HEK293 (cell line): ENCODE results near the gene NEK7.

Experiments used
- CTCF ChIA-PET: fragments of 350-600 bp; formaldehyde crosslinking; extraction: SDS; loops from one replicate; lab custom pipeline; 2021; ENCODE audit warnings: antibody characterized with exemption; lab: Yijun Ruan, JAX
- POLR2A ChIA-PET: fragments of 300-600 bp; formaldehyde crosslinking; extraction: SDS; loops from one replicate; lab custom pipeline; 2020; ENCODE audit warnings: antibody characterized with exemption, inconsistent platforms; lab: Yijun Ruan, JAX
- H3K27ac ChIP-seq: fragments of 200-500 bp; sonication (Bioruptor generic); 2 replicates; pipeline ENCODE4 v1.5.1; 2014; ENCODE audit warnings: low read depth, low read length, control low read depth, inconsistent platforms; ENCODE audit errors: extremely low read depth
- H3K36me3 ChIP-seq, 2 experiments: fragments of 200-500 bp in 1 of 2; sonication (Bioruptor generic) in 1 of 2; 1 replicate in 1 of 2; 2 replicates in 1 of 2; pipeline ENCODE4 v1.5.1; 2014 to 2017; ENCODE audit warnings: inconsistent platforms in 2 of 2, low read length in 2 of 2; ENCODE audit not compliant: control insufficient read depth in 2 of 2, insufficient read depth in 1 of 2
- H3K4me1 ChIP-seq: fragments of 200-500 bp; sonication (Bioruptor generic); 2 replicates; pipeline ENCODE4 v1.5.1; 2014; ENCODE audit warnings: mild to moderate bottlenecking, low read length, inconsistent platforms; ENCODE audit not compliant: control insufficient read depth, insufficient read depth
- H3K4me3 ChIP-seq: 2 replicates; pipeline ENCODE4 v1.5.1; 2011; ENCODE audit warnings: low read depth, mild to moderate bottlenecking, control low read depth, low read length, moderate library complexity
- H3K9me3 ChIP-seq: fragments of 200-500 bp; sonication (Bioruptor generic); 2 replicates; pipeline ENCODE4 v1.5.1; 2014; ENCODE audit warnings: low read depth, low read length, inconsistent platforms; ENCODE audit not compliant: control insufficient read depth, insufficient read depth
- GFI1B ChIP-seq: fragments of 450-650 bp; formaldehyde crosslinking; IDR thresholded peaks from 2 replicates; pipeline ENCODE4 v1.5.1; 2016; ENCODE audit warnings: missing biosample characterization, missing genetic modification characterization
- HOXA7 ChIP-seq: sonication (generic); formaldehyde crosslinking; IDR thresholded peaks from 2 replicates; pipeline ENCODE4 v1.8.1; 2022; ENCODE audit warnings: missing genetic modification reagents, borderline replicate concordance
- IKZF3 ChIP-seq: fragments of 450-650 bp; IDR thresholded peaks from 2 replicates; pipeline ENCODE4 v1.5.0; 2018; ENCODE audit warnings: missing biosample characterization, mild to moderate bottlenecking, missing genetic modification characterization, moderate library complexity
- KLF10 ChIP-seq: fragments of 450-650 bp; IDR thresholded peaks from 2 replicates; pipeline ENCODE4 v1.5.1; 2018; ENCODE audit warnings: missing biosample characterization, mild to moderate bottlenecking, missing genetic modification characterization
- TCF7L2 ChIP-seq: IDR thresholded peaks from 2 replicates; pipeline ENCODE4 v1.6.1; 2011; ENCODE audit warnings: low read depth, mild to moderate bottlenecking, inconsistent platforms, low read length, moderate library complexity, borderline replicate concordance
- YY2 ChIP-seq: fragments of 450-650 bp; formaldehyde crosslinking; IDR thresholded peaks from 2 replicates; pipeline ENCODE4 v1.5.1; 2016; ENCODE audit warnings: missing biosample characterization, missing genetic modification characterization
- ZNF114 ChIP-seq: fragments of 450-650 bp; formaldehyde crosslinking; IDR thresholded peaks from 2 replicates; pipeline ENCODE4 v1.5.0; 2017; ENCODE audit warnings: missing biosample characterization, missing genetic modification characterization
- ZNF121 ChIP-seq: fragments of 450-650 bp; formaldehyde crosslinking; IDR thresholded peaks from 2 replicates; pipeline ENCODE4 v1.5.1; 2016; ENCODE audit warnings: missing biosample characterization, missing genetic modification characterization
- ZNF132 ChIP-seq: fragments of 450-650 bp; formaldehyde crosslinking; IDR thresholded peaks from 2 replicates; pipeline ENCODE4 v1.5.1; 2017; ENCODE audit warnings: missing biosample characterization, missing genetic modification characterization, borderline replicate concordance
- ZNF174 ChIP-seq: fragments of 450-650 bp; formaldehyde crosslinking; IDR thresholded peaks from 2 replicates; pipeline ENCODE4 v1.5.0; 2017; ENCODE audit warnings: missing biosample characterization, mild to moderate bottlenecking, missing genetic modification characterization
- ZNF221 ChIP-seq: fragments of 450-650 bp; formaldehyde crosslinking; IDR thresholded peaks from 2 replicates; pipeline ENCODE4 v1.5.1; 2017; ENCODE audit warnings: missing biosample characterization, missing genetic modification characterization, borderline replicate concordance
- ZNF350 ChIP-seq: fragments of 450-650 bp; formaldehyde crosslinking; IDR thresholded peaks from 2 replicates; pipeline ENCODE4 v1.5.0; 2017; ENCODE audit warnings: missing biosample characterization, mild to moderate bottlenecking, missing genetic modification characterization
- ZNF561 ChIP-seq: fragments of 450-650 bp; IDR thresholded peaks from 2 replicates; pipeline ENCODE4 v1.5.1; 2018; ENCODE audit warnings: missing biosample characterization, missing genetic modification characterization, borderline replicate concordance
- ZNF747 ChIP-seq: fragments of 450-650 bp; formaldehyde crosslinking; IDR thresholded peaks from 2 replicates; pipeline ENCODE4 v1.5.1; 2016; ENCODE audit warnings: missing biosample characterization, missing genetic modification characterization
- ZSCAN16 ChIP-seq: fragments of 450-650 bp; formaldehyde crosslinking; IDR thresholded peaks from 2 replicates; pipeline ENCODE4 v1.5.1; 2016; ENCODE audit warnings: missing biosample characterization, missing genetic modification characterization
- ZSCAN23 ChIP-seq: fragments of 450-650 bp; formaldehyde crosslinking; IDR thresholded peaks from 2 replicates; pipeline ENCODE4 v1.5.1; 2016; ENCODE audit warnings: missing biosample characterization, missing genetic modification characterization
- TF ChIP-seq, protein P1 (sequence below): fragments of 450-650 bp; formaldehyde crosslinking; IDR thresholded peaks from 2 replicates; pipeline ENCODE4 v1.5.1; 2016; ENCODE audit warnings: missing biosample characterization, missing genetic modification characterization, borderline replicate concordance
- TF ChIP-seq, protein P2 (sequence below): fragments of 450-650 bp; formaldehyde crosslinking; conservative IDR thresholded peaks from 2 replicates; pipeline ENCODE4 v1.5.1; 2016; ENCODE audit warnings: low read depth, missing biosample characterization, missing genetic modification characterization
- TF ChIP-seq, protein P3 (sequence below): fragments of 450-650 bp; formaldehyde crosslinking; IDR thresholded peaks from 2 replicates; pipeline ENCODE4 v1.5.1; 2016; ENCODE audit warnings: missing biosample characterization, missing genetic modification characterization
- TF ChIP-seq, protein P4 (sequence below): fragments of 450-650 bp; formaldehyde crosslinking; conservative IDR thresholded peaks from 2 replicates; pipeline ENCODE4 v1.5.1; 2016; ENCODE audit warnings: low read depth, missing biosample characterization, missing genetic modification characterization

Gene NEK7

DNA sequence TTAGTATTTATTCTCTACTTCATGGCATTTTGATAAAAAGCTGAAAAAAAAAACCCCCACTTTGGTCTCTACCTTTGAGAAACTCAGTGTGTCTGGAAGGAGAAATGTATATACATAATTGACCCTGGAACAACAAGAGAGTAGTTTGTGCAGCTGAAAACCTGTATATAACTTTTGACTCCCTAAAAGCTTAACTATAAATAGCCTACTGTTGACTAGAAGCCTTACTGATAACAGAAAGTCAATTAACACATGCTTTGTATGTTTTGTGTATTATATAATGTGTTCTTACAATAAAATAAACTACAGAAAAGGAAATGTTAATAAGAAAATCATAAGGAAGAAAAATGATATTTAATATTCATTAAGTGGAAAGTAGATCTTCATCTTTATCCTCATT is 88.0 kb downstream of the NEK7 start:
- H3K9me3 ChIP-seq, result no peaks in the 10 kb centered on the region
- TF ChIP-seq KLF10 (tag by site-specific recombination) (no peak), YY2 (tag by site-specific recombination) (no peak), TCF7L2 (no peak), ZNF174 (tag by site-specific recombination) (no peak)
- TF ChIP-seq, protein P1, sequence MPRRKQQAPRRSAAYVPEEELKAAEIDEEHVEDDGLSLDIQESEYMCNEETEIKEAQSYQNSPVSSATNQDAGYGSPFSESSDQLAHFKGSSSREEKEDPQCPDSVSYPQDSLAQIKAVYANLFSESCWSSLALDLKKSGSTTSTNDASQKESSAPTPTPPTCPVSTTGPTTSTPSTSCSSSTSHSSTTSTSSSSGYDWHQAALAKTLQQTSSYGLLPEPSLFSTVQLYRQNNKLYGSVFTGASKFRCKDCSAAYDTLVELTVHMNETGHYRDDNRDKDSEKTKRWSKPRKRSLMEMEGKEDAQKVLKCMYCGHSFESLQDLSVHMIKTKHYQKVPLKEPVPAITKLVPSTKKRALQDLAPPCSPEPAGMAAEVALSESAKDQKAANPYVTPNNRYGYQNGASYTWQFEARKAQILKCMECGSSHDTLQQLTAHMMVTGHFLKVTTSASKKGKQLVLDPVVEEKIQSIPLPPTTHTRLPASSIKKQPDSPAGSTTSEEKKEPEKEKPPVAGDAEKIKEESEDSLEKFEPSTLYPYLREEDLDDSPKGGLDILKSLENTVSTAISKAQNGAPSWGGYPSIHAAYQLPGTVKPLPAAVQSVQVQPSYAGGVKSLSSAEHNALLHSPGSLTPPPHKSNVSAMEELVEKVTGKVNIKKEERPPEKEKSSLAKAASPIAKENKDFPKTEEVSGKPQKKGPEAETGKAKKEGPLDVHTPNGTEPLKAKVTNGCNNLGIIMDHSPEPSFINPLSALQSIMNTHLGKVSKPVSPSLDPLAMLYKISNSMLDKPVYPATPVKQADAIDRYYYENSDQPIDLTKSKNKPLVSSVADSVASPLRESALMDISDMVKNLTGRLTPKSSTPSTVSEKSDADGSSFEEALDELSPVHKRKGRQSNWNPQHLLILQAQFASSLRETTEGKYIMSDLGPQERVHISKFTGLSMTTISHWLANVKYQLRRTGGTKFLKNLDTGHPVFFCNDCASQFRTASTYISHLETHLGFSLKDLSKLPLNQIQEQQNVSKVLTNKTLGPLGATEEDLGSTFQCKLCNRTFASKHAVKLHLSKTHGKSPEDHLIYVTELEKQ (tag by site-specific recombination), result no peak
- TF ChIP-seq, protein P2, sequence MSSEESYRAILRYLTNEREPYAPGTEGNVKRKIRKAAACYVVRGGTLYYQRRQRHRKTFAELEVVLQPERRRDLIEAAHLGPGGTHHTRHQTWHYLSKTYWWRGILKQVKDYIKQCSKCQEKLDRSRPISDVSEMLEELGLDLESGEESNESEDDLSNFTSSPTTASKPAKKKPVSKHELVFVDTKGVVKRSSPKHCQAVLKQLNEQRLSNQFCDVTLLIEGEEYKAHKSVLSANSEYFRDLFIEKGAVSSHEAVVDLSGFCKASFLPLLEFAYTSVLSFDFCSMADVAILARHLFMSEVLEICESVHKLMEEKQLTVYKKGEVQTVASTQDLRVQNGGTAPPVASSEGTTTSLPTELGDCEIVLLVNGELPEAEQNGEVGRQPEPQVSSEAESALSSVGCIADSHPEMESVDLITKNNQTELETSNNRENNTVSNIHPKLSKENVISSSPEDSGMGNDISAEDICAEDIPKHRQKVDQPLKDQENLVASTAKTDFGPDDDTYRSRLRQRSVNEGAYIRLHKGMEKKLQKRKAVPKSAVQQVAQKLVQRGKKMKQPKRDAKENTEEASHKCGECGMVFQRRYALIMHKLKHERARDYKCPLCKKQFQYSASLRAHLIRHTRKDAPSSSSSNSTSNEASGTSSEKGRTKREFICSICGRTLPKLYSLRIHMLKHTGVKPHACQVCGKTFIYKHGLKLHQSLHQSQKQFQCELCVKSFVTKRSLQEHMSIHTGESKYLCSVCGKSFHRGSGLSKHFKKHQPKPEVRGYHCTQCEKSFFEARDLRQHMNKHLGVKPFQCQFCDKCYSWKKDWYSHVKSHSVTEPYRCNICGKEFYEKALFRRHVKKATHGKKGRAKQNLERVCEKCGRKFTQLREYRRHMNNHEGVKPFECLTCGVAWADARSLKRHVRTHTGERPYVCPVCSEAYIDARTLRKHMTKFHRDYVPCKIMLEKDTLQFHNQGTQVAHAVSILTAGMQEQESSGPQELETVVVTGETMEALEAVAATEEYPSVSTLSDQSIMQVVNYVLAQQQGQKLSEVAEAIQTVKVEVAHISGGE, result no peak
- TF ChIP-seq, protein P3, sequence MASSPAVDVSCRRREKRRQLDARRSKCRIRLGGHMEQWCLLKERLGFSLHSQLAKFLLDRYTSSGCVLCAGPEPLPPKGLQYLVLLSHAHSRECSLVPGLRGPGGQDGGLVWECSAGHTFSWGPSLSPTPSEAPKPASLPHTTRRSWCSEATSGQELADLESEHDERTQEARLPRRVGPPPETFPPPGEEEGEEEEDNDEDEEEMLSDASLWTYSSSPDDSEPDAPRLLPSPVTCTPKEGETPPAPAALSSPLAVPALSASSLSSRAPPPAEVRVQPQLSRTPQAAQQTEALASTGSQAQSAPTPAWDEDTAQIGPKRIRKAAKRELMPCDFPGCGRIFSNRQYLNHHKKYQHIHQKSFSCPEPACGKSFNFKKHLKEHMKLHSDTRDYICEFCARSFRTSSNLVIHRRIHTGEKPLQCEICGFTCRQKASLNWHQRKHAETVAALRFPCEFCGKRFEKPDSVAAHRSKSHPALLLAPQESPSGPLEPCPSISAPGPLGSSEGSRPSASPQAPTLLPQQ (tag by site-specific recombination), result no peak
- TF ChIP-seq, protein P4, sequence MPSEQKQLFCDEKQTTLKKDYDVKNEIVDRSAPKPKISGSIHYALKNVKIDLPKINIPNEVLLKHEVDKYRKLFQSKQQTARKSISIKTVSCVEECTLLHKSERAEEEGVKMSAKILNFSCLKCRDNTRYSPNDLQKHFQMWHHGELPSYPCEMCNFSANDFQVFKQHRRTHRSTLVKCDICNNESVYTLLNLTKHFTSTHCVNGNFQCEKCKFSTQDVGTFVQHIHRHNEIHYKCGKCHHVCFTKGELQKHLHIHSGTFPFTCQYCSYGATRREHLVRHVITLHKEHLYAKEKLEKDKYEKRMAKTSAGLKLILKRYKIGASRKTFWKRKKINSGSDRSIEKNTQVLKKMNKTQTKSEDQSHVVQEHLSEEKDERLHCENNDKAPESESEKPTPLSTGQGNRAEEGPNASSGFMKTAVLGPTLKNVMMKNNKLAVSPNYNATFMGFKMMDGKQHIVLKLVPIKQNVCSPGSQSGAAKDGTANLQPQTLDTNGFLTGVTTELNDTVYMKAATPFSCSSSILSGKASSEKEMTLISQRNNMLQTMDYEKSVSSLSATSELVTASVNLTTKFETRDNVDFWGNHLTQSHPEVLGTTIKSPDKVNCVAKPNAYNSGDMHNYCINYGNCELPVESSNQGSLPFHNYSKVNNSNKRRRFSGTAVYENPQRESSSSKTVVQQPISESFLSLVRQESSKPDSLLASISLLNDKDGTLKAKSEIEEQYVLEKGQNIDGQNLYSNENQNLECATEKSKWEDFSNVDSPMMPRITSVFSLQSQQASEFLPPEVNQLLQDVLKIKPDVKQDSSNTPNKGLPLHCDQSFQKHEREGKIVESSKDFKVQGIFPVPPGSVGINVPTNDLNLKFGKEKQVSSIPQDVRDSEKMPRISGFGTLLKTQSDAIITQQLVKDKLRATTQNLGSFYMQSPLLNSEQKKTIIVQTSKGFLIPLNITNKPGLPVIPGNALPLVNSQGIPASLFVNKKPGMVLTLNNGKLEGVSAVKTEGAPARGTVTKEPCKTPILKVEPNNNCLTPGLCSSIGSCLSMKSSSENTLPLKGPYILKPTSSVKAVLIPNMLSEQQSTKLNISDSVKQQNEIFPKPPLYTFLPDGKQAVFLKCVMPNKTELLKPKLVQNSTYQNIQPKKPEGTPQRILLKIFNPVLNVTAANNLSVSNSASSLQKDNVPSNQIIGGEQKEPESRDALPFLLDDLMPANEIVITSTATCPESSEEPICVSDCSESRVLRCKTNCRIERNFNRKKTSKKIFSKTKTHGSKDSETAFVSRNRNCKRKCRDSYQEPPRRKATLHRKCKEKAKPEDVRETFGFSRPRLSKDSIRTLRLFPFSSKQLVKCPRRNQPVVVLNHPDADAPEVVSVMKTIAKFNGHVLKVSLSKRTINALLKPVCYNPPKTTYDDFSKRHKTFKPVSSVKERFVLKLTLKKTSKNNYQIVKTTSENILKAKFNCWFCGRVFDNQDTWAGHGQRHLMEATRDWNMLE, result no peak
- no peaks in the 10 kb centered on the region for H3K4me1 ChIP-seq
- no peak overlapping the region for H3K27ac ChIP-seq
- ChIA-PET CTCF (no interaction called here), POLR2A (no interaction called here)
- H3K36me3 ChIP-seq, result no peaks in the 10 kb centered on the region
- no peak overlapping the region for H3K4me3 ChIP-seq

DNA sequence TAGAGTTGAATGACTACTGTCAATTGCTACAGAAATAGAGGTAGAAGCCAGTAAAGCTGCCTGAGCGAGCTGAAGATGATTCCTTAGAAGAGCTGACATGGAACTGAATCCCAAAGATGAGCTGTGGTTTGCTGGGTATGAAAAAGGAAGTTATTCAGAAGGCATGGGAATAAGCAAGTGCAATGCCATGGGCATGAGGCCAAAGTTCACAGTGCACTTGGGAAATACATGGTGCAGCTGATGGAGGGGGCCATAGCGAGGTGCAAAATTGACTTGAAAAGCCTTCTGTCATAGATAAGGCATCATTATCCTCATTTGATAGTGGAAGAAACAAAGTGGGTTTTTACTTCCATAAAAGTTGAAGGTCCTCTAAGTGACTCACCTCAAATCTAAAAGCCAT is 88.6 kb downstream of the NEK7 start:
- Histone ChIP-seq H3K4me1 (no peaks in the 10 kb centered on the region), H3K27ac (no peak overlapping the region), H3K9me3 (no peaks in the 10 kb centered on the region), H3K36me3 (no peaks in the 10 kb centered on the region), H3K4me3 (no peak overlapping the region)
- POLR2A ChIA-PET, result no interaction called here
- CTCF ChIA-PET, result interaction anchor here (0.7 kb wide), 1 partner anchor 16 kb away, joined by 3 read pairs; no protein-coding TSS in a partner anchor
- no peak for TF ChIP-seq HOXA7 (CRISPR knock-in tag)
- TF ChIP-seq IKZF3 (tag by site-specific recombination), result no peak
- TF ChIP-seq ZSCAN23 (tag by site-specific recombination), result no peak
- TF ChIP-seq ZSCAN16, result no peak
- TF ChIP-seq ZNF132, result no peak
- no peak for TF ChIP-seq ZNF350
- TF ChIP-seq ZNF174 (tag by site-specific recombination), result no peak
- TF ChIP-seq ZNF121 (tag by site-specific recombination), result no peak
- no peak for TF ChIP-seq GFI1B (tag by site-specific recombination)
- TF ChIP-seq ZNF561, result no peak
- no peak for TF ChIP-seq ZNF747 (tag by site-specific recombination)
- TF ChIP-seq ZNF221 (tag by site-specific recombination), result no peak
- TF ChIP-seq ZNF114 (tag by site-specific recombination), result no peak
